CD4-positive, alpha-beta T cell treated with Interferon gamma for 1 hour (primary cell): Measurements from ENCODE around the gene ALG2.
A peak's percentile ranks its signal among the peaks of the same experiment; 100 is the strongest.

Experiments
- DNase-seq: peaks from one replicate; pipeline ENCODE4 v3.0.0-alpha.2; 2020

Gene ALG2

GRCh38 chr9:99189887-99190596, 31.7 kb downstream of the ALG2 start:
- DNase-seq = no peak

- no peak for DNase-seq
These were observed 32.6 kb downstream of the ALG2 start for GRCh38 chr9:99189186-99189585.

- no peak for DNase-seq
These were observed 34.4 kb downstream of the ALG2 start for GRCh38 chr9:99187311-99187710.

GRCh38 chr9:99185934-99186333, 35.8 kb downstream of the ALG2 start:
- DNase-seq = no peak

GRCh38 chr9:99185348-99185632, 36.5 kb downstream of the ALG2 start:
- no peak for DNase-seq

GRCh38 chr9:99184475-99185347, 37.0 kb downstream of the ALG2 start:
- peak; percentile 75 for DNase-seq

GRCh38 chr9:99184110-99184474, 37.6 kb downstream of the ALG2 start:
- no peak for DNase-seq

- DNase-seq = no peak
These were observed 38.1 kb downstream of the ALG2 start for GRCh38 chr9:99183616-99184015.

- DNase-seq = no peak
These were observed 39.4 kb downstream of the ALG2 start for GRCh38 chr9:99182356-99182755.

- DNase-seq = peak; percentile 51
These were observed 40.1 kb downstream of the ALG2 start for GRCh38 chr9:99181621-99182020.

GRCh38 chr9:99181206-99181605, 40.5 kb downstream of the ALG2 start:
- DNase-seq = no peak

GRCh38 chr9:99180662-99181061, 41.1 kb downstream of the ALG2 start:
- no peak for DNase-seq

GRCh38 chr9:99180199-99180598, 41.5 kb downstream of the ALG2 start:
- no peak for DNase-seq

GRCh38 chr9:99178912-99179872, 42.5 kb downstream of the ALG2 start:
- DNase-seq = no peak

GRCh38 chr9:99177576-99178366, 44.0 kb downstream of the ALG2 start:
- DNase-seq = no peak

- no peak for DNase-seq
These were observed 45.2 kb downstream of the ALG2 start for GRCh38 chr9:99176527-99177013.

GRCh38 chr9:99173570-99174504, 47.9 kb downstream of the ALG2 start:
- DNase-seq = no peak

GRCh38 chr9:99172124-99173091, 49.3 kb downstream of the ALG2 start:
- no peak for DNase-seq

- no peak for DNase-seq
These were observed 50.3 kb downstream of the ALG2 start for GRCh38 chr9:99171225-99172123.
